Breast epithelium (tissue), 4 donors: ENCODE measurements around the gene DIRAS3. TPM values are rescaled to one million over a fixed set of nuclear protein-coding genes. Genes with fewer than 3 reads are reported as not detected.

Experiments
- DNase-seq, 2 donors: peaks; one replicate each; pipeline ENCODE4 v3.0.0-alpha.2; 2019; ENCODE audit warnings: low spot score in 2 of 2
- H3K27ac ChIP-seq, 2 donors: fragments of 200-600 bp; sonication (generic) in 1 of 2; one replicate each; pipeline ENCODE4 v1.5.1; 2016 to 2019; ENCODE audit warnings: mild to moderate bottlenecking in 1 of 2
- H3K27me3 ChIP-seq, 2 donors: fragments of 200-600 bp; sonication (generic) in 1 of 2; one replicate each; pipeline versions ENCODE4 v1.5.1 to v1.6.0; 2017 to 2019; ENCODE audit warnings: control low read depth in 1 of 2, mild to moderate bottlenecking in 1 of 2
- H3K36me3 ChIP-seq: fragments of 200-600 bp; one replicate; pipeline ENCODE4 v1.5.1; 2019
- H3K4me1 ChIP-seq, 2 donors: fragments of 200-600 bp; sonication (generic); one replicate each; pipeline ENCODE4 v1.5.1; 2016 to 2019; ENCODE audit warnings: control low read depth in 1 of 2
- H3K4me3 ChIP-seq, 3 donors: fragments of 200-600 bp; sonication (generic); 1 replicate in 2 of 3; 2 replicates in 1 of 3; pipeline ENCODE4 v1.5.1; 2016 to 2019; ENCODE audit warnings: mild to moderate bottlenecking in 3 of 3, moderate library complexity in 2 of 3
- H3K9me3 ChIP-seq, 2 donors: fragments of 200-600 bp; sonication (generic) in 1 of 2; one replicate each; pipeline ENCODE4 v1.5.1; 2016 to 2019; ENCODE audit warnings: control low read depth in 1 of 2
- POLR2A ChIP-seq: fragments of 450-650 bp; IDR thresholded peaks from one replicate; pipeline ENCODE4 v1.6.1; 2016; ENCODE audit warnings: antibody characterized with exemption, mild to moderate bottlenecking, moderate library complexity
- POLR2AphosphoS5 ChIP-seq, 3 donors: sonication (generic); formaldehyde crosslinking; IDR thresholded peaks; one replicate each; pipeline ENCODE4 v1.6.1; 2017; ENCODE audit warnings: antibody characterized with exemption in 3 of 3
- intact Hi-C: fragments of 100-400 bp; cut with DNase I; formaldehyde crosslinking; loops from one replicate; pipeline ENCODE4 v1.15.1; 2023; ENCODE audit warnings: low total_unique reads
- total RNA-seq, 3 donors: library from RNA; depleted of rRNA; stranded (reverse); fragments of >200 nt; gene quantifications; one replicate each; pipeline ENCODE4 v1.1.0, GENCODE V29; 2016
- TF ChIP-seq, protein P1 (sequence below), 3 donors: fragments of 450-650 bp; IDR thresholded peaks; one replicate each; pipeline ENCODE4 v1.5.1; 2016 to 2017; ENCODE audit warnings: antibody characterized with exemption in 3 of 3, mild to moderate bottlenecking in 3 of 3, moderate library complexity in 3 of 3

The DIRAS3 gene
- total RNA-seq, 3 donors from 2014 or later: 0.96 to 14.4 (median 12.9) TPM

- no peaks in the 10 kb centered on the region for H3K4me1 ChIP-seq
- no peak for DNase-seq
- H3K27me3 ChIP-seq: no peaks in the 10 kb centered on the region
- no peak overlapping the region for H3K4me3 ChIP-seq
- TF ChIP-seq, protein P1, sequence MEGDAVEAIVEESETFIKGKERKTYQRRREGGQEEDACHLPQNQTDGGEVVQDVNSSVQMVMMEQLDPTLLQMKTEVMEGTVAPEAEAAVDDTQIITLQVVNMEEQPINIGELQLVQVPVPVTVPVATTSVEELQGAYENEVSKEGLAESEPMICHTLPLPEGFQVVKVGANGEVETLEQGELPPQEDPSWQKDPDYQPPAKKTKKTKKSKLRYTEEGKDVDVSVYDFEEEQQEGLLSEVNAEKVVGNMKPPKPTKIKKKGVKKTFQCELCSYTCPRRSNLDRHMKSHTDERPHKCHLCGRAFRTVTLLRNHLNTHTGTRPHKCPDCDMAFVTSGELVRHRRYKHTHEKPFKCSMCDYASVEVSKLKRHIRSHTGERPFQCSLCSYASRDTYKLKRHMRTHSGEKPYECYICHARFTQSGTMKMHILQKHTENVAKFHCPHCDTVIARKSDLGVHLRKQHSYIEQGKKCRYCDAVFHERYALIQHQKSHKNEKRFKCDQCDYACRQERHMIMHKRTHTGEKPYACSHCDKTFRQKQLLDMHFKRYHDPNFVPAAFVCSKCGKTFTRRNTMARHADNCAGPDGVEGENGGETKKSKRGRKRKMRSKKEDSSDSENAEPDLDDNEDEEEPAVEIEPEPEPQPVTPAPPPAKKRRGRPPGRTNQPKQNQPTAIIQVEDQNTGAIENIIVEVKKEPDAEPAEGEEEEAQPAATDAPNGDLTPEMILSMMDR (IDR thresholded peaks at IDR 0.05): no peak
- no peak for TF ChIP-seq POLR2AphosphoS5 (IDR thresholded peaks at IDR 0.05)
- TF ChIP-seq POLR2A: no peak
- no peaks in the 10 kb centered on the region for H3K36me3 ChIP-seq
- H3K9me3 ChIP-seq: peaks cover 5 to 28% of the 10 kb centered on the region in 2 donors
- H3K27ac ChIP-seq: no peak overlapping the region
- intact Hi-C loops: no loop called here
Measured at GRCh38 chr1:67997746-67998145, 52.7 kb downstream of the DIRAS3 start.

Other genes with a start within 250 kb of the DIRAS3 start
- gene GNG12, start 217.2 kb downstream of the DIRAS3 start, total RNA-seq: 100 to 1,000 TPM in 1 of 3 donors, 10 to 100 TPM in 2; 82.1 to 100 (median 87.5) TPM
- gene WLS, start 181.9 kb upstream of the DIRAS3 start, total RNA-seq: 10 to 100 TPM; 61.9 to 76.3 (median 62.8) TPM